Parathyroid adenoma (tissue), 2 donors: ENCODE measurements around the gene GRIFIN.

Source experiments
- H2AFZ ChIP-seq: fragments of 300-600 bp; sonication (generic); one replicate; pipeline ENCODE4 v1.7.0; 2017; ENCODE audit warnings: antibody characterized with exemption, mild to moderate bottlenecking
- H3K27ac ChIP-seq: fragments of 300-600 bp; sonication (generic); one replicate; pipeline ENCODE4 v1.7.0; 2017
- H3K27me3 ChIP-seq: fragments of 300-600 bp; sonication (generic); one replicate; pipeline ENCODE4 v1.7.0; 2017; ENCODE audit warnings: low read length; ENCODE audit not compliant: control insufficient read depth, insufficient read depth
- H3K36me3 ChIP-seq: fragments of 300-600 bp; sonication (generic); one replicate; pipeline ENCODE4 v1.7.0; 2017; ENCODE audit warnings: low read length; ENCODE audit not compliant: control insufficient read depth, insufficient read depth
- H3K4me1 ChIP-seq: fragments of 300-600 bp; sonication (generic); one replicate; pipeline ENCODE4 v1.7.0; 2017; ENCODE audit warnings: control low read depth
- H3K4me2 ChIP-seq: fragments of 300-600 bp; sonication (generic); one replicate; pipeline ENCODE4 v1.7.0; 2017; ENCODE audit warnings: low read length
- H3K4me3 ChIP-seq: fragments of 300-600 bp; sonication (generic); one replicate; pipeline ENCODE4 v1.7.0; 2017; ENCODE audit warnings: low read depth, low read length
- H3K79me2 ChIP-seq: fragments of 300-600 bp; sonication (generic); one replicate; pipeline ENCODE4 v1.7.0; 2017; ENCODE audit warnings: control low read depth
- H3K9ac ChIP-seq: fragments of 300-600 bp; sonication (generic); one replicate; pipeline ENCODE4 v1.7.0; 2017; ENCODE audit warnings: mild to moderate bottlenecking
- H3K9me3 ChIP-seq: fragments of 300-600 bp; sonication (generic); one replicate; pipeline ENCODE4 v1.7.0; 2017; ENCODE audit warnings: low read length; ENCODE audit not compliant: control insufficient read depth
- TF ChIP-seq, protein P1 (sequence below): fragments of 300-600 bp; sonication (generic); IDR thresholded peaks from one replicate; pipeline ENCODE4 v1.7.0; 2017; ENCODE audit warnings: antibody characterized with exemption, mild to moderate bottlenecking
- donor health status: primary hyperparathyroidism.

GRIFIN gene

DNA sequence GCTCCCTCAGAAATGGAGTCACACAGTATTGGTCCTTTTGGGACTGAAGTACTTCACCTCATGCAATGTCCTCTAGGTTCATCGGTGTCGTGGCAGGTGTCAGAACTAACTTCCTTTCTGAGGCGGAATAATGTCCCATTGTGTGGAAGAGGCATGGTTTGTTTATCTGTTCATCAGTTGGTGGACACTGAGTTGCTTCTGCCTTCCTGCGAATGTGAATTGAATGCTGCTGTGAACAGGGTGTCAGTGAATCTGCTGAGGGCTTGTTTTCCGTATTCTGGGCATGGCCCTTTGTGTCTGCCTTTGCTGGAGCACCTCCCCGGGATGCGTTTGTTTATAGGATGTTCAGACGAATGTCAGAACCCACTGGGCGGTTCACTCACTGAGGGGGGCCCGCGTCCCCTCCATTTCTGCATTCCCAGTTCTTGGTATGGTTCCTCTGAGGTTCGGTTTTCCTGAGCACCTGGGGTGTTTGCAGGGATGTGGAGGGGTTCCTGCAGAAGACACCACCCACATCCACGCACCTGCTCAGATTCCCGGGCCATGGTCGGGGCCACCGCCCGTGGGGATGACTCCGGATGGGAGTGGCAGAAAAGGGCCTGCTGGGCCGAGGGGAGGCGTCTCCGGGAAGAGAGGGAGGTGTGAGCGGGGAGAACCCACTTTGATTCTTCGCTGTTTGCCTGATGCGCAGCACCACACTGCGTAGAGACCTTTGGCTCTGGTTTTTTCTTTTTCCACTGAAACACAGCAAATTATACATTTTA, 39.7 kb downstream of the GRIFIN start:
- Histone ChIP-seq H3K9ac (no peak overlapping the region), H3K27me3 (no peaks in the 10 kb centered on the region), H3K79me2 (peaks cover under 1% of the 10 kb centered on the region), H2AFZ (no peak overlapping the region), H3K27ac (no peak overlapping the region), H3K4me2 (no peak overlapping the region), H3K4me1 (peaks cover 5% of the 10 kb centered on the region), H3K36me3 (no peaks in the 10 kb centered on the region), H3K4me3 (no peak overlapping the region), H3K9me3 (no peaks in the 10 kb centered on the region)
- TF ChIP-seq, protein P1, sequence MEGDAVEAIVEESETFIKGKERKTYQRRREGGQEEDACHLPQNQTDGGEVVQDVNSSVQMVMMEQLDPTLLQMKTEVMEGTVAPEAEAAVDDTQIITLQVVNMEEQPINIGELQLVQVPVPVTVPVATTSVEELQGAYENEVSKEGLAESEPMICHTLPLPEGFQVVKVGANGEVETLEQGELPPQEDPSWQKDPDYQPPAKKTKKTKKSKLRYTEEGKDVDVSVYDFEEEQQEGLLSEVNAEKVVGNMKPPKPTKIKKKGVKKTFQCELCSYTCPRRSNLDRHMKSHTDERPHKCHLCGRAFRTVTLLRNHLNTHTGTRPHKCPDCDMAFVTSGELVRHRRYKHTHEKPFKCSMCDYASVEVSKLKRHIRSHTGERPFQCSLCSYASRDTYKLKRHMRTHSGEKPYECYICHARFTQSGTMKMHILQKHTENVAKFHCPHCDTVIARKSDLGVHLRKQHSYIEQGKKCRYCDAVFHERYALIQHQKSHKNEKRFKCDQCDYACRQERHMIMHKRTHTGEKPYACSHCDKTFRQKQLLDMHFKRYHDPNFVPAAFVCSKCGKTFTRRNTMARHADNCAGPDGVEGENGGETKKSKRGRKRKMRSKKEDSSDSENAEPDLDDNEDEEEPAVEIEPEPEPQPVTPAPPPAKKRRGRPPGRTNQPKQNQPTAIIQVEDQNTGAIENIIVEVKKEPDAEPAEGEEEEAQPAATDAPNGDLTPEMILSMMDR = no peak

DNA sequence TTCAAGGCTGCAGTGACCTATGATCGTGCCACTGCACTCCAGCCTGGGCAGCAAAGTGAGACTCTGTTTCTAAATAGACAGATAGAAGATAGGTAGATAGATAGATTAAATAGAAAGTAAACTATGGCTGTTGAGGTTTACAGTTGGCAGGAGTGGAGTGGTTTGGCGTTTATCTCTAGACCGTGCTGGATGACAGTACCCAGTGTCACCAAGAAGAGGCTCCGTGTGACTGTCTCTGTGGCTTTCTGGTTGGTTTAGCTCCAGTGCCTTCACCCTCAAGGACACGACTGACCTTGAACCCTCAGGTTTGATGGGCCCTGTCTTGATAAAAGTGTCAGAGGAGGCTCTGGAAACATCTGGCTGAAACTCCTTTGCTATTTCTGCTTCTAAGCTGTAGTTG, 41.1 kb downstream of the GRIFIN start:
- TF ChIP-seq, protein P1 = no peak
- H3K4me1 ChIP-seq = peaks cover 5% of the 10 kb centered on the region
- H3K79me2 ChIP-seq = peaks cover 6% of the 10 kb centered on the region
- no peak overlapping the region for H3K9ac ChIP-seq
- H2AFZ ChIP-seq = no peak overlapping the region
- H3K27me3 ChIP-seq = no peaks in the 10 kb centered on the region
- H3K4me3 ChIP-seq = no peak overlapping the region
- no peak overlapping the region for H3K27ac ChIP-seq
- H3K9me3 ChIP-seq = no peaks in the 10 kb centered on the region
- H3K4me2 ChIP-seq = no peak overlapping the region
- no peaks in the 10 kb centered on the region for H3K36me3 ChIP-seq

DNA sequence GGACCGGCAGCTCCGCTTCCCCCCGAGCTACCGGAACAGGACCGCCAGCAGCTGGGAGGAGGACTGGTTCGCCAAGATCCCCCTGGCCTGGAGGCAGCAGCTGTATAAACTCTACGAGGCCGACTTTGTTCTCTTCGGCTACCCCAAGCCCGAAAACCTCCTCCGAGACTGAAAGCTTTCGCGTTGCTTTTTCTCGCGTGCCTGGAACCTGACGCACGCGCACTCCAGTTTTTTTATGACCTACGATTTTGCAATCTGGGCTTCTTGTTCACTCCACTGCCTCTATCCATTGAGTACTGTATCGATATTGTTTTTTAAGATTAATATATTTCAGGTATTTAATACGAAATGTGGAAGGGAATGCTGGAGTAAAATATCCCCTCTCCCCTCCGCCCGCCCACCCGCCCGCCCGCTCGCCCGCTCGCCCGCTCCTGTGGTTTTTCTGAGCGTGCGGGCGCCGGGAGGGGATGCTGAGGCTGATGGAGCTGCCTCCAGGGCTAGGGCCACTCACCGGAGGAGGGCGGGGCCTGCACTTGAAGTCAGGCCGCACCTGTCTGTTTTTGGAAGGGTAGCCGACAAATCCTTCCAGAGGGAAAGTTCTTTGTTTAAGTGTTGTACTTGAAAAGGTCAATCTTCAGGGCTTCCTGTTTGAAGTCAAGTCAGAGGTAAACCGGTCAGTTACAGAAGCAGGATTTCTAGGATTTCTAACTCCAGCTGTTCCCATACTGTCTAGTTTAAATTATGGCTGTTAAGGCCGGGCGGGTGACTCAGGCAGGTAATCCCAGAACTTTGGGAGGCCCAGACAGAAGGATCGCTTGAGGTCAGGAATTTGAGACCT, 42.3 kb downstream of the GRIFIN start:
- no peak overlapping the region for H3K27ac ChIP-seq
- TF ChIP-seq, protein P1 = no peak
- no peak overlapping the region for H3K4me2 ChIP-seq
- peaks cover 5% of the 10 kb centered on the region for H3K4me1 ChIP-seq
- no peak overlapping the region for H3K4me3 ChIP-seq
- no peak overlapping the region for H3K9ac ChIP-seq
- H2AFZ ChIP-seq = no peak overlapping the region
- H3K36me3 ChIP-seq = no peaks in the 10 kb centered on the region
- no peaks in the 10 kb centered on the region for H3K9me3 ChIP-seq
- peaks cover 6% of the 10 kb centered on the region for H3K79me2 ChIP-seq
- no peaks in the 10 kb centered on the region for H3K27me3 ChIP-seq

DNA sequence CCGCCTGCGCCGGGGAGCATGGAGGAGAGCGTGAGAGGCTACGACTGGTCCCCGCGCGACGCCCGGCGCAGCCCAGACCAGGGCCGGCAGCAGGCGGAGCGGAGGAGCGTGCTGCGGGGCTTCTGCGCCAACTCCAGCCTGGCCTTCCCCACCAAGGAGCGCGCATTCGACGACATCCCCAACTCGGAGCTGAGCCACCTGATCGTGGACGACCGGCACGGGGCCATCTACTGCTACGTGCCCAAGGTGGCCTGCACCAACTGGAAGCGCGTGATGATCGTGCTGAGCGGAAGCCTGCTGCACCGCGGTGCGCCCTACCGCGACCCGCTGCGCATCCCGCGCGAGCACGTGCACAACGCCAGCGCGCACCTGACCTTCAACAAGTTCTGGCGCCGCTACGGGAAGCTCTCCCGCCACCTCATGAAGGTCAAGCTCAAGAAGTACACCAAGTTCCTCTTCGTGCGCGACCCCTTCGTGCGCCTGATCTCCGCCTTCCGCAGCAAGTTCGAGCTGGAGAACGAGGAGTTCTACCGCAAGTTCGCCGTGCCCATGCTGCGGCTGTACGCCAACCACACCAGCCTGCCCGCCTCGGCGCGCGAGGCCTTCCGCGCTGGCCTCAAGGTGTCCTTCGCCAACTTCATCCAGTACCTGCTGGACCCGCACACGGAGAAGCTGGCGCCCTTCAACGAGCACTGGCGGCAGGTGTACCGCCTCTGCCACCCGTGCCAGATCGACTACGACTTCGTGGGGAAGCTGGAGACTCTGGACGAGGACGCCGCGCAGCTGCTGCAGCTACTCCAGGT, 43.1 kb downstream of the GRIFIN start:
- TF ChIP-seq, protein P1 = no peak
- H3K9ac ChIP-seq = no peak overlapping the region
- H3K79me2 ChIP-seq = peaks cover 6% of the 10 kb centered on the region
- H3K36me3 ChIP-seq = no peaks in the 10 kb centered on the region
- H3K27ac ChIP-seq = no peak overlapping the region
- peaks cover 5% of the 10 kb centered on the region for H3K4me1 ChIP-seq
- no peaks in the 10 kb centered on the region for H3K9me3 ChIP-seq
- H3K4me2 ChIP-seq = no peak overlapping the region
- H3K27me3 ChIP-seq = no peaks in the 10 kb centered on the region
- no peak overlapping the region for H3K4me3 ChIP-seq
- no peak overlapping the region for H2AFZ ChIP-seq
